CD4-positive, alpha-beta T cell (primary cell): ENCODE measurements around the gene XDH. TPM values are rescaled to one million over a fixed set of nuclear protein-coding genes. Genes with fewer than 3 reads are reported as not detected.
A peak's percentile ranks its signal among the peaks of the same experiment; 100 is the strongest.

Experiments used
- ATAC-seq: fragments of 200-7000 bp; cut with Tn5 transposase; one replicate; pipeline ENCODE4 v1.10.0; 2022; ENCODE audit warnings: mild to moderate bottlenecking; ENCODE audit not compliant: poor library complexity
- CTCF ChIA-PET: fragments of 350-600 bp; sonication (Branson Sonifier 250); formaldehyde crosslinking; loops from one replicate; lab custom pipeline; 2021; ENCODE audit warnings: antibody characterized with exemption, inconsistent platforms; lab: Charles Lee
- POLR2A ChIA-PET: fragments of 350-600 bp; sonication (Branson Sonifier 250); formaldehyde crosslinking; loops from one replicate; lab custom pipeline; 2021; ENCODE audit warnings: antibody characterized with exemption, inconsistent platforms; lab: Charles Lee
- DNase-seq, 14 experiments: peaks; one replicate each; pipeline ENCODE4 v3.0.0-alpha.2; 2013 to 2020; ENCODE audit warnings: mixed read lengths in 2 of 14
- H3K27ac ChIP-seq, 2 donors: one replicate each; pipeline versions ENCODE4 v1.5.1 to v1.7.0; 2013; ENCODE audit warnings: low read length in 2 of 2, low read depth in 1 of 2, mild to moderate bottlenecking in 1 of 2
- H3K27me3 ChIP-seq, 2 experiments: 1 replicate in 1 of 2; 2 replicates in 1 of 2; pipeline versions ENCODE4 v1.6.1 to v1.7.0; 2013; ENCODE audit warnings: low read length in 2 of 2, control low read depth in 1 of 2, mild to moderate bottlenecking in 1 of 2, moderate library complexity in 1 of 2; ENCODE audit not compliant: insufficient read depth in 2 of 2, control insufficient read depth in 1 of 2
- H3K36me3 ChIP-seq: one replicate; pipeline ENCODE4 v1.6.1; 2013; ENCODE audit warnings: low read length, control low read depth; ENCODE audit not compliant: insufficient read depth
- H3K4me1 ChIP-seq: one replicate; pipeline ENCODE4 v1.6.1; 2013; ENCODE audit warnings: low read length, control low read depth; ENCODE audit not compliant: insufficient read depth
- H3K4me3 ChIP-seq: one replicate; pipeline ENCODE4 v1.5.1; 2013; ENCODE audit warnings: mild to moderate bottlenecking, low read length, moderate library complexity
- H3K9me3 ChIP-seq, 2 experiments: 1 replicate in 1 of 2; 2 replicates in 1 of 2; pipeline versions ENCODE4 v1.6.1 to v1.7.0; 2013; ENCODE audit warnings: low read length in 2 of 2, mild to moderate bottlenecking in 2 of 2, control low read depth in 1 of 2, moderate library complexity in 1 of 2; ENCODE audit not compliant: control insufficient read depth in 1 of 2, insufficient read depth in 1 of 2
- H3K27ac Mint-ChIP-seq: one replicate; pipeline ENCODE4 v1.8.0; 2020; ENCODE audit warnings: mixed read lengths
- H3K27me3 Mint-ChIP-seq: one replicate; pipeline ENCODE4 v1.8.0; 2021; ENCODE audit warnings: mixed read lengths
- H3K36me3 Mint-ChIP-seq: one replicate; pipeline ENCODE4 v1.8.0; 2021; ENCODE audit warnings: low read depth, mixed read lengths
- H3K4me1 Mint-ChIP-seq: one replicate; pipeline ENCODE4 v1.8.0; 2021; ENCODE audit warnings: low read depth, mixed read lengths
- H3K4me3 Mint-ChIP-seq: one replicate; pipeline ENCODE4 v1.8.0; 2020; ENCODE audit warnings: mild to moderate bottlenecking, mixed read lengths
- H3K9me3 Mint-ChIP-seq: one replicate; pipeline ENCODE4 v1.8.0; 2020; ENCODE audit warnings: mixed read lengths
- CTCF ChIP-seq: fragments of 200-600 bp; IDR thresholded peaks from one replicate; pipeline ENCODE4 v1.8.0; 2022; ENCODE audit warnings: antibody characterized with exemption, mild to moderate bottlenecking
- intact Hi-C, 2 experiments: fragments of 100-400 bp; cut with DNase I in 1 of 2; cut with micrococcal nuclease in 1 of 2; formaldehyde crosslinking; loops; one replicate each; pipeline versions ENCODE4 v1.15.1 to v1.9.0; 2023 to 2025; cut with DNase I, micrococcal nuclease
- total RNA-seq, 174 experiments: library from RNA in 2 of 174; stranded (reverse) in 2 of 174; gene quantifications; one replicate each; pipeline ENCODE4 v1.2.3 and lab custom pipeline; 2021 to 2026

Gene XDH
- total RNA-seq, 2 experiments from 2014 or later = 0.05 TPM; not detected in 1

DNA sequence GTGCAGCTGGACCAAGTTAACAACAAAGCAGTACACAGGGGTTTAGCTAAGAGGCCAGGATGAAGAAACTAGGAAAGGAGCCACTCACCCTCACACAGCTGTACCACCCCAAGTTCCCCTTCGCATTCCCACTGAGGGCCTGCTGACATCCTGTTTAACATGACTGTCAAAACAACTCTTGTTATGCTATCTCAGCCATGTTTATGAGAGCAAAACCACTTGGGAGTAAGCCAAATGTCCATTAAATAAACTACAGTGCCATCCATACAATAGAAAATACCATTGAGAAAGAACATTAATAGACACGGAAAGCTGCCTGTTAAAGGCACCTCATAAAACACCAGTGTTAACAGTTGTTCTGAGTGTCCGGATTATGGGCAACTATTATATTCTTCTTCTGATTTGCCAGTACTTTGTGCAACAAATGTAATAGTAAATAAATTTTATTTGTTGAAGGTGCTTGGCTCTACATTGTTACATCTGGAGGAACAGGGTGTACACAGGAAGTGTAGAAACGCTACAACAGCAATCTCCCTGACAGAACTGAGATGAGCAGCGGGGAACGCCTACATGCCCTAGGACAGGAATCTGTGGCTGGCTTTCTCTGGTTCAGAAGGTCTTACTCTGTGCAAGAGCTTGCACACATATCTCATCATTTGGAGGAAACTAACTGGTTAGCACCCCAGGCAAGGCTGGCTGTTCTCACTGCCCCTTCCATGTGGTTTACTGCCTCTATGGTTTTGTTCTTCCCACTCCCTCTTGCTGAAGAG is 95.0 kb downstream of the XDH start:
- H3K4me1 Mint-ChIP-seq = peaks cover 78% of the 10 kb centered on the region
- POLR2A ChIA-PET = interaction anchor here (0.7 kb wide), 2 partner anchors 791 to 1173 kb away, joined by 3 read pairs; partner anchors contain the start of gene YPEL5
- TF ChIP-seq CTCF = no peak
- Histone ChIP-seq H3K27ac (peak overlapping the region; percentile 32 to 74), H3K9me3 (no peaks in the 10 kb centered on the region), H3K4me1 (peaks cover 41% of the 10 kb centered on the region), H3K27me3 (no peaks in the 10 kb centered on the region), H3K36me3 (no peaks in the 10 kb centered on the region), H3K4me3 (no peak overlapping the region)
- peak overlapping the region; percentile 30 for H3K4me3 Mint-ChIP-seq
- CTCF ChIA-PET = no interaction called here
- ATAC-seq (peak; percentile 63), DNase-seq (peak in 4 of 14 experiments; percentile 29 to 53 (median 38))
- H3K9me3 Mint-ChIP-seq = no peaks in the 10 kb centered on the region
- peak overlapping the region; percentile 89 for H3K27ac Mint-ChIP-seq
- no peaks in the 10 kb centered on the region for H3K27me3 Mint-ChIP-seq
- intact Hi-C loops = no loop called here
- H3K36me3 Mint-ChIP-seq = no peaks in the 10 kb centered on the region

DNA sequence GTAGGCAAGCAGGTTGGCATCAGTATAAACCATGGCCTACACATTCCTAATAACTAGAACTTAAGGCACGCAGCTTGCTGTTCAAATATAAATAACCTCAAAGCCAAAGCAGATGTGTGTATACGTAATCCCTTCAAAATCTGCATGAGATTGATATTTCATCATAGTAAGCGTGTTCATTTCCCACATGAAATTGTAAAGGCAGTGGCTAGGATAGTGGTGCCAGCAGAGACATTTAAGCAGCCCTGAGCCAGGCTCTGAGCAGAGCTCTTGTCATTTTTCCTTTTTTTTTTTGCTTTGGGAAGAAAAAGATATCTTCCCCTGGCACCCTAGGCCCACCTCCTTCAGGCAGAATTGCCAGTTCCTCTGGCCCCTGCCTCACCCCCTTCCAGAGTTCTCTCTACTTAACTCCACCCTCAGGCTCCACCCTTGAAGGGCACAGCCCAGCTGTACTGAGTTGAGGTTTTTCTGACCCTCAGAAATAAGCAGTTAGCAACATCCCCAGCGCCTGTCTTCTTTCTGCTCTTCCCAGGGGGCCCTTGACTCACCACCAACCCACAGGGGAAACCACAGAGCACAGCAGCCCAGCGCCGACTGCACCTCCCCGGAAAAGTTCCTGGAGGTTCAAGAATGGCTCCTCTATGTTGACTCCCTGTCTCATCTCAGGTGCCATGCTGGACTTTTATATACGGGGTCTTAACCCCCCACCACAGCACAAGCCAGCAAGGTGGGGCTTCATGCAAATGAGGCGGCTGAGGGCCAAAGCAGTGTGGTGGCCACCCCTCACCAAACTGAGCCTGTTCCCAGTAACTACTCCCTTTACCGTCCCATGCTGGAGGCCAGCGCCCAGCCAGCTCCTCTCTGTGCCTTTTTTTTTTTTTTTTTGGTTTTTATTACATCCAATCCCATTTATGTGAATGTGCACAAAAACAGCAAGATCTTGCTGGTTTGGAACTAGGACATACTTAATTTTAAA is 95.9 kb downstream of the XDH start:
- peaks cover 69% of the 10 kb centered on the region for H3K4me1 Mint-ChIP-seq
- peak overlapping the region; percentile 30 to 74 for H3K27ac ChIP-seq
- no peak overlapping the region for H3K4me3 ChIP-seq

More for the DNA sequence above, 95.9 kb downstream of the XDH start:
- Mint-ChIP-seq H3K36me3 (no peaks in the 10 kb centered on the region), H3K9me3 (no peaks in the 10 kb centered on the region), H3K27me3 (no peaks in the 10 kb centered on the region), H3K4me3 (peak overlapping the region; percentile 62), H3K27ac (peak overlapping the region; percentile 89)
- no peaks in the 10 kb centered on the region for H3K9me3 ChIP-seq
- peaks cover 41% of the 10 kb centered on the region for H3K4me1 ChIP-seq
- no peaks in the 10 kb centered on the region for H3K27me3 ChIP-seq
- ChIA-PET POLR2A (interaction anchor here (0.7 kb wide), 2 partner anchors 790 to 1172 kb away, joined by 3 read pairs; partner anchors contain the start of gene YPEL5), CTCF (no interaction called here)
- peak in 8 of 14 experiments; percentile 6 to 64 (median 31) for DNase-seq
- no peaks in the 10 kb centered on the region for H3K36me3 ChIP-seq
- TF ChIP-seq CTCF = no peak
- peak; percentile 55 for ATAC-seq
- intact Hi-C loops = no loop called here
